ENCODE data around the gene PCNX4.

DNA sequence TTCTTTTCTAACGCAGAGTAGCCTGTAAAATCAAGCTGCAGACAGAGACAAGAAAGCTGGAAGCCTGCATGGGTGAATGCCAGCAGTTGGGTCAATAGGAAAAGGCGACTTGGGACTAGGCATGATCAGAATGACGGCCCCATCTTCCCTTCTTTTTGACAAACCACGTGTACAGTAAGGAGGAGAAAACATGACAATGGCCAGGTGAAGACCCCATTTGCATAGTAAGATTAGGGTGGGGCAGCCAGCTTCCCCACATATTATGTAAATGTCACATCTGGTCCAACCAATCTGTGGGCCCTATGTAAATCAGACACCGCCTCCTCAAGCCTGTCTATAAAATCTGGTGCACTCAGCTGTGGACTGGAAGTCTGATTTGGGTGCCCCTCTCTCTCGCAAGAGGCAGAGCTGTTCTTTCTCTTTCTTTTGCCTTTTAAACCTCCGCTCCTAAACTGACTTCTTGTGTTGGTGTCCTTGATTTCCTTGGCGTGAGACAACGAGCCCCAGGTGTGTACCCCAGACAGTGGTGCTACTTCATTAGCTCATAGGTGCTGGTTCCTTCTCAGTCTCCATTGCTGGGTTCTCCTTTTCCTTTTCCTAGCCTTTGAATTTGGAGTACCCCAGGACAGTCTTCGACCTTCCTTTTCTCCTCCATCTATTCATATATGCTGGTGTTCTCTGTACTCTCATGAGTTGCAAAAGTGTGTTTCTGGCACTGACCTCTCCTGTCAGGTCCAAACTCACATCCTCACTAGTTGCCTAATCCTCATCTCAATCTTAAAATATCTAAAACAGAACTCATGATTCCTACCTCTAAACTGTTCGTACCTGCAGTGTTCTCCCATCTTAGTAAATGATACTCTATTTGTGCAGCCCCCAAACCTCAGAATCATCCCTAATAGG lies 82.9 kb downstream of the PCNX4 start:
- TF ChIP-seq, protein P1, sequence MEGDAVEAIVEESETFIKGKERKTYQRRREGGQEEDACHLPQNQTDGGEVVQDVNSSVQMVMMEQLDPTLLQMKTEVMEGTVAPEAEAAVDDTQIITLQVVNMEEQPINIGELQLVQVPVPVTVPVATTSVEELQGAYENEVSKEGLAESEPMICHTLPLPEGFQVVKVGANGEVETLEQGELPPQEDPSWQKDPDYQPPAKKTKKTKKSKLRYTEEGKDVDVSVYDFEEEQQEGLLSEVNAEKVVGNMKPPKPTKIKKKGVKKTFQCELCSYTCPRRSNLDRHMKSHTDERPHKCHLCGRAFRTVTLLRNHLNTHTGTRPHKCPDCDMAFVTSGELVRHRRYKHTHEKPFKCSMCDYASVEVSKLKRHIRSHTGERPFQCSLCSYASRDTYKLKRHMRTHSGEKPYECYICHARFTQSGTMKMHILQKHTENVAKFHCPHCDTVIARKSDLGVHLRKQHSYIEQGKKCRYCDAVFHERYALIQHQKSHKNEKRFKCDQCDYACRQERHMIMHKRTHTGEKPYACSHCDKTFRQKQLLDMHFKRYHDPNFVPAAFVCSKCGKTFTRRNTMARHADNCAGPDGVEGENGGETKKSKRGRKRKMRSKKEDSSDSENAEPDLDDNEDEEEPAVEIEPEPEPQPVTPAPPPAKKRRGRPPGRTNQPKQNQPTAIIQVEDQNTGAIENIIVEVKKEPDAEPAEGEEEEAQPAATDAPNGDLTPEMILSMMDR (conservative IDR thresholded peaks at IDR 0.05): no peak
- TF ChIP-seq EZH2 (IDR thresholded peaks at IDR 0.05; ENCODE audit: low read depth): no peak

Measured in PC-9 (cell line).